Suprapubic skin (tissue), 3 donors: ENCODE measurements around the gene GRK5.

ENCODE experiments used
- EP300 ChIP-seq: sonication (generic); formaldehyde crosslinking; IDR thresholded peaks from one replicate; pipeline ENCODE4 v1.6.1; 2017; ENCODE audit warnings: antibody characterized with exemption
- POLR2A ChIP-seq, 2 donors: fragments of 450-650 bp; IDR thresholded peaks; one replicate each; pipeline ENCODE4 v1.6.1; 2017; ENCODE audit warnings: antibody characterized with exemption in 2 of 2, mild to moderate bottlenecking in 2 of 2, moderate library complexity in 2 of 2
- TF ChIP-seq, protein P1 (sequence below), 2 donors: fragments of 200-600 bp in 1 of 2; fragments of 450-650 bp in 1 of 2; sonication (generic) in 1 of 2; IDR thresholded peaks; one replicate each; pipeline ENCODE4 v1.5.1; 2016 to 2019; ENCODE audit warnings: antibody characterized with exemption in 2 of 2, mild to moderate bottlenecking in 1 of 2, moderate library complexity in 1 of 2

DNA sequence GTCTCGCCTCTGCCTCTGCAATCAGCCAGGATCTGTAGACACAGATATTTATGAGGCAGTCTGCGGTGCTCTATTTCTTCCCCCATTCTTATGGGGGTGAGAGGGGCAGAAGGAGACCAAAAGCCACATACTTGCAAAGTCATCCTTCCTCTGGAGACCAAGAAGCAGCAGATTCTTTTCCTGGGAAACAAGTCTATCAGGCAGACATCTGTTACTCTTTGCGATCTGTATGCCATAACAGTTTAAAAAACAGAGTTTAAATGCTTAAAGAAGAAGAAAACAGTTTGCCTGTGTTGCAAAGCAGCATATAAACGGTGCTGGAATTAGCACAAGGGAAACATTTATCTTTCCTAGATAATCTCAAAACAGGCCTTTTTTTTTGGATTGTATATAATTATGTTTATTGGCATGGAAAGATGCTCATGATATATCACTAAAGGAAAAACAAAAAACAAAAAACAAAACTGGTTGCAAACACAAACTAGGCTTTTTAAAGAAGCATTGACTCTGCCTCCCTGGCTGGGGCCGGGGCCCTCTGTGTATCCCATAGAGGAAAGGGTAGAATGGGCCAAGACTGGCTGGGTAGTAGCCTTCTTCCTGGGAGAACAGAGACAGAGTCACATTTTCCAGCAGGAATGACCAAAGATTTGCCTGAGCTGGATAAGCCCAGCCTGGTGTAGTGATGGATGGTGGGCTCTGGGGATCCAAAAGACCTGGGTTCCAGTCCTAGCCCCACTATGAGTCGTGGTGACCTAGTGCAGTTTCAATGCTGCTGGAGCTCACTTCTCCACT, 284.8 kb downstream of the GRK5 start:
- TF ChIP-seq POLR2A (IDR thresholded peaks at IDR 0.05) (no peak), EP300 (no peak)
- TF ChIP-seq, protein P1, sequence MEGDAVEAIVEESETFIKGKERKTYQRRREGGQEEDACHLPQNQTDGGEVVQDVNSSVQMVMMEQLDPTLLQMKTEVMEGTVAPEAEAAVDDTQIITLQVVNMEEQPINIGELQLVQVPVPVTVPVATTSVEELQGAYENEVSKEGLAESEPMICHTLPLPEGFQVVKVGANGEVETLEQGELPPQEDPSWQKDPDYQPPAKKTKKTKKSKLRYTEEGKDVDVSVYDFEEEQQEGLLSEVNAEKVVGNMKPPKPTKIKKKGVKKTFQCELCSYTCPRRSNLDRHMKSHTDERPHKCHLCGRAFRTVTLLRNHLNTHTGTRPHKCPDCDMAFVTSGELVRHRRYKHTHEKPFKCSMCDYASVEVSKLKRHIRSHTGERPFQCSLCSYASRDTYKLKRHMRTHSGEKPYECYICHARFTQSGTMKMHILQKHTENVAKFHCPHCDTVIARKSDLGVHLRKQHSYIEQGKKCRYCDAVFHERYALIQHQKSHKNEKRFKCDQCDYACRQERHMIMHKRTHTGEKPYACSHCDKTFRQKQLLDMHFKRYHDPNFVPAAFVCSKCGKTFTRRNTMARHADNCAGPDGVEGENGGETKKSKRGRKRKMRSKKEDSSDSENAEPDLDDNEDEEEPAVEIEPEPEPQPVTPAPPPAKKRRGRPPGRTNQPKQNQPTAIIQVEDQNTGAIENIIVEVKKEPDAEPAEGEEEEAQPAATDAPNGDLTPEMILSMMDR (IDR thresholded peaks at IDR 0.05) = no peak
